HepG2 (cell line): Measurements from ENCODE around the gene POC1A. TPM values are rescaled to one million over a fixed set of nuclear protein-coding genes. Genes with fewer than 3 reads are reported as not detected.

ENCODE experiments used
- AKAP8 ChIP-seq: sonication (generic); formaldehyde crosslinking; IDR thresholded peaks from 2 replicates; pipeline ENCODE4 v1.5.1; 2020; ENCODE audit warnings: mild to moderate bottlenecking, missing genetic modification reagents
- ASH2L ChIP-seq: fragments of 300-600, 200-600 bp; sonication (generic); IDR thresholded peaks from 2 replicates; pipeline ENCODE4 v1.7.0; 2017; ENCODE audit warnings: low read depth, mild to moderate bottlenecking, moderate library complexity, mixed read lengths, low read length; ENCODE audit not compliant: insufficient read length
- BORCS8-MEF2B ChIP-seq: sonication (generic); formaldehyde crosslinking; IDR thresholded peaks from 2 replicates; pipeline ENCODE4 v1.8.0; 2022; ENCODE audit warnings: mild to moderate bottlenecking, missing genetic modification reagents
- BRD4 ChIP-seq: sonication (generic); formaldehyde crosslinking; IDR thresholded peaks from 2 replicates; pipeline ENCODE4 v1.4.0; 2020; ENCODE audit warnings: missing genetic modification reagents
- GTF3A ChIP-seq: sonication (generic); formaldehyde crosslinking; conservative IDR thresholded peaks from 2 replicates; pipeline ENCODE4 v1.4.0; 2020; ENCODE audit warnings: mild to moderate bottlenecking, missing genetic modification reagents
- HCFC1 ChIP-seq: fragments of 150-350 bp; IDR thresholded peaks from 2 replicates; pipeline ENCODE4 v1.6.1; 2014; ENCODE audit warnings: low read depth, low read length
- HIVEP1 ChIP-seq: sonication (generic); formaldehyde crosslinking; IDR thresholded peaks from 2 replicates; pipeline ENCODE4 v1.4.0; 2020; ENCODE audit warnings: mild to moderate bottlenecking, missing genetic modification reagents
- MZF1 ChIP-seq: sonication (generic); formaldehyde crosslinking; IDR thresholded peaks from 2 replicates; pipeline ENCODE4 v1.8.1; 2023; ENCODE audit warnings: mild to moderate bottlenecking, missing genetic modification reagents, borderline replicate concordance
- NAIF1 ChIP-seq: sonication (generic); formaldehyde crosslinking; IDR thresholded peaks from 2 replicates; pipeline ENCODE4 v1.5.0; 2020; ENCODE audit warnings: mild to moderate bottlenecking, missing genetic modification reagents, borderline replicate concordance
- RBM39 ChIP-seq: fragments of 200-400 bp; formaldehyde crosslinking; IDR thresholded peaks from one replicate; pipeline ENCODE4 v1.6.1; 2018; ENCODE audit warnings: antibody characterized with exemption, mild to moderate bottlenecking, low read depth, low read length; ENCODE audit not compliant: poor library complexity, severe bottlenecking
- ZBTB1 ChIP-seq: sonication (generic); formaldehyde crosslinking; IDR thresholded peaks from 2 replicates; pipeline ENCODE4 v1.4.0; 2020; ENCODE audit warnings: missing genetic modification reagents, borderline replicate concordance
- ZNF709 ChIP-seq: sonication (generic); formaldehyde crosslinking; IDR thresholded peaks from 2 replicates; pipeline ENCODE4 v1.5.0; 2020; ENCODE audit warnings: mild to moderate bottlenecking, missing genetic modification reagents
- polyA plus RNA-seq, 8 experiments: library from polyadenylated mRNA; depleted of rRNA in 3 of 8; stranded (reverse) in 7 of 8; unstranded in 1 of 8; fragments of >200 nt; fragmentation: Illumina TruSeq in 4 of 8; extraction: Trizol in 4 of 8; gene quantifications; 2 replicates each; pipeline versions ENCODE4 v1.2.1 to v1.2.3, GENCODE V29; 2011 to 2016; ENCODE audit warnings: low read depth in 4 of 8, missing spikeins in 1 of 8, mixed read lengths in 1 of 8; ENCODE audit not compliant: insufficient read depth in 1 of 8
- total RNA-seq, 5 experiments: library from RNA; depleted of rRNA; stranded (reverse); fragments of >200 nt; fragmentation: Illumina TruSeq; extraction: Trizol; gene quantifications; 2 replicates each; pipeline ENCODE4 v1.2.3, GENCODE V29; 2016; ENCODE audit warnings: low read depth in 1 of 5
- TF ChIP-seq, protein P1 (sequence below): IDR thresholded peaks from 2 replicates; pipeline ENCODE4 v1.6.1; 2018; ENCODE audit warnings: missing genetic modification reagents
- TF ChIP-seq, protein P2 (sequence below): sonication (generic); formaldehyde crosslinking; IDR thresholded peaks from 2 replicates; pipeline ENCODE4 v1.4.0; 2020; ENCODE audit warnings: missing genetic modification reagents
- TF ChIP-seq, protein P3 (sequence below): sonication (generic); IDR thresholded peaks from 2 replicates; pipeline ENCODE4 v1.6.1; 2016; ENCODE audit warnings: low read depth, borderline replicate concordance
- TF ChIP-seq, protein P4 (sequence below): IDR thresholded peaks from 2 replicates; pipeline ENCODE4 v1.6.1; 2016; ENCODE audit warnings: low read depth, borderline replicate concordance
- TF ChIP-seq, protein P5 (sequence below): fragments of 450-650 bp; IDR thresholded peaks from 2 replicates; pipeline ENCODE4 v1.6.1; 2016

The POC1A gene
- total and polyA plus RNA-seq, 2 of the 13 experiments (the other 11 are each of a cell fraction or from before 2014, with no cell fraction given), result 14.6 to 20.0 TPM

DNA sequence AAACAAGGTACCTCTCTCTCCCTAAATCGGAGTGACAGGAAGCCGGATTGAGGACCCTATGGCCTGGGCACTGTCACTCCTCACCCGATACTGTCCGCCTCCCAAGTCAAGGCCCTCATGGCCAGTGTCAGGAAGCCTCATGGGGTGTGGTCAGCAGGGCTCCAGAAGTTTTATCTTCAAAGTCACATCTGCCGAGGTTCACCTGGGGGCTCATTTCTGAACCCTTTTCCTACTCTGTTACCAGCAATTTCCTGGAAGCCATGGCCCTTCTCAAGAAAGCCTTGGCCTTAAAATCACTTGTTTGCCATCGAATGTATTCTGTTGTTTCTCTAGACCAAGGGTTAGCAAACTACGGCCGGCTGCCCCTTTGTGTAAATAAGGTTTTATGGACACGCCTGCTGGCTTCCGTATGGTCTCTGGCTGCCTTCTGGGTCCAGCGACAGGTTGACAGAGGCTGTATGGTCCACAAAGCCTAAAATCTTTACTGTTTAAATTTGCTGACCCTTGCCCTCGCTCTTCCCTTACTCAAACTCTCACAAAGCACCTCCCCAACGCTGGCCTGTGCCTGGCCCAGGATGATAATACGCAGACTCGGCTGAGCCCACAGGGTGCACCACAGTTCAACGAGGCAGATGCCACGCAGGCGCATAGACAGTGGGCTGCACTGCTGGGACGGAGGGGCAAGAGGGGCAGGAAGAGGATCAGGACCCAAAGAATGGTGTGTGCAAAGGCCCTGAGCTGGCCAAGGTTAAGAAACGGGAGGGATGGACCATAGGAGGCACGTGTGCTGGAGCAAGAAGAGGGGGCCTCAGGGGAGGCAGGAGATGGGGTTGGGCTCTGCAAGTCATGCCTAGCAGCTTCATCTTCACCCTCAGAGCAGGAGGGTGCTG is 73.1 kb downstream of the POC1A start (continued):
- TF ChIP-seq, protein P1, sequence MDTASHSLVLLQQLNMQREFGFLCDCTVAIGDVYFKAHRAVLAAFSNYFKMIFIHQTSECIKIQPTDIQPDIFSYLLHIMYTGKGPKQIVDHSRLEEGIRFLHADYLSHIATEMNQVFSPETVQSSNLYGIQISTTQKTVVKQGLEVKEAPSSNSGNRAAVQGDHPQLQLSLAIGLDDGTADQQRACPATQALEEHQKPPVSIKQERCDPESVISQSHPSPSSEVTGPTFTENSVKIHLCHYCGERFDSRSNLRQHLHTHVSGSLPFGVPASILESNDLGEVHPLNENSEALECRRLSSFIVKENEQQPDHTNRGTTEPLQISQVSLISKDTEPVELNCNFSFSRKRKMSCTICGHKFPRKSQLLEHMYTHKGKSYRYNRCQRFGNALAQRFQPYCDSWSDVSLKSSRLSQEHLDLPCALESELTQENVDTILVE (CRISPR knock-in tag), result no peak
- TF ChIP-seq ZBTB1 (CRISPR knock-in tag) (no peak), HIVEP1 (CRISPR knock-in tag) (0 out of 2 replicates have a peak, but pooled peaks have one; percentile 34), BORCS8-MEF2B (CRISPR knock-in tag) (no peak; the same call in 1 of the 2 replicates), MZF1 (CRISPR knock-in tag) (no peak), ZNF709 (CRISPR knock-in tag) (no peak), RBM39 (no peak), HCFC1 (no peak), AKAP8 (CRISPR knock-in tag) (no peak), BRD4 (CRISPR knock-in tag) (no peak), NAIF1 (no peak), GTF3A (CRISPR knock-in tag) (no peak), ASH2L (peak; percentile 45)
- TF ChIP-seq, protein P2, sequence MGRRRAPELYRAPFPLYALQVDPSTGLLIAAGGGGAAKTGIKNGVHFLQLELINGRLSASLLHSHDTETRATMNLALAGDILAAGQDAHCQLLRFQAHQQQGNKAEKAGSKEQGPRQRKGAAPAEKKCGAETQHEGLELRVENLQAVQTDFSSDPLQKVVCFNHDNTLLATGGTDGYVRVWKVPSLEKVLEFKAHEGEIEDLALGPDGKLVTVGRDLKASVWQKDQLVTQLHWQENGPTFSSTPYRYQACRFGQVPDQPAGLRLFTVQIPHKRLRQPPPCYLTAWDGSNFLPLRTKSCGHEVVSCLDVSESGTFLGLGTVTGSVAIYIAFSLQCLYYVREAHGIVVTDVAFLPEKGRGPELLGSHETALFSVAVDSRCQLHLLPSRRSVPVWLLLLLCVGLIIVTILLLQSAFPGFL (CRISPR knock-in tag), result no peak
- TF ChIP-seq, protein P3, sequence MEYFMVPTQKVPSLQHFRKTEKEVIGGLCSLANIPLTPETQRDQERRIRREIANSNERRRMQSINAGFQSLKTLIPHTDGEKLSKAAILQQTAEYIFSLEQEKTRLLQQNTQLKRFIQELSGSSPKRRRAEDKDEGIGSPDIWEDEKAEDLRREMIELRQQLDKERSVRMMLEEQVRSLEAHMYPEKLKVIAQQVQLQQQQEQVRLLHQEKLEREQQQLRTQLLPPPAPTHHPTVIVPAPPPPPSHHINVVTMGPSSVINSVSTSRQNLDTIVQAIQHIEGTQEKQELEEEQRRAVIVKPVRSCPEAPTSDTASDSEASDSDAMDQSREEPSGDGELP, result peak; percentile 68; the same call in 1 of the 2 replicates
- TF ChIP-seq, protein P4, sequence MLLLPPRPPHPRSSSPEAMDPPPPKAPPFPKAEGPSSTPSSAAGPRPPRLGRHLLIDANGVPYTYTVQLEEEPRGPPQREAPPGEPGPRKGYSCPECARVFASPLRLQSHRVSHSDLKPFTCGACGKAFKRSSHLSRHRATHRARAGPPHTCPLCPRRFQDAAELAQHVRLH (CRISPR knock-in tag), result peak; percentile 54; the same call in 1 of the 2 replicates
- TF ChIP-seq, protein P5, sequence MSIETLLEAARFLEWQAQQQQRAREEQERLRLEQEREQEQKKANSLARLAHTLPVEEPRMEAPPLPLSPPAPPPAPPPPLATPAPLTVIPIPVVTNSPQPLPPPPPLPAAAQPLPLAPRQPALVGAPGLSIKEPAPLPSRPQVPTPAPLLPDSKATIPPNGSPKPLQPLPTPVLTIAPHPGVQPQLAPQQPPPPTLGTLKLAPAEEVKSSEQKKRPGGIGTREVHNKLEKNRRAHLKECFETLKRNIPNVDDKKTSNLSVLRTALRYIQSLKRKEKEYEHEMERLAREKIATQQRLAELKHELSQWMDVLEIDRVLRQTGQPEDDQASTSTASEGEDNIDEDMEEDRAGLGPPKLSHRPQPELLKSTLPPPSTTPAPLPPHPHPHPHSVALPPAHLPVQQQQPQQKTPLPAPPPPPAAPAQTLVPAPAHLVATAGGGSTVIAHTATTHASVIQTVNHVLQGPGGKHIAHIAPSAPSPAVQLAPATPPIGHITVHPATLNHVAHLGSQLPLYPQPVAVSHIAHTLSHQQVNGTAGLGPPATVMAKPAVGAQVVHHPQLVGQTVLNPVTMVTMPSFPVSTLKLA, result no peak
